ENCODE results near the gene SGIP1.
"Not testable (repeated sequence)": the region's sequence is repeated elsewhere in the genome, so short reads cannot be mapped to it uniquely, and the experiment has no call there.

SGIP1 gene

DNA sequence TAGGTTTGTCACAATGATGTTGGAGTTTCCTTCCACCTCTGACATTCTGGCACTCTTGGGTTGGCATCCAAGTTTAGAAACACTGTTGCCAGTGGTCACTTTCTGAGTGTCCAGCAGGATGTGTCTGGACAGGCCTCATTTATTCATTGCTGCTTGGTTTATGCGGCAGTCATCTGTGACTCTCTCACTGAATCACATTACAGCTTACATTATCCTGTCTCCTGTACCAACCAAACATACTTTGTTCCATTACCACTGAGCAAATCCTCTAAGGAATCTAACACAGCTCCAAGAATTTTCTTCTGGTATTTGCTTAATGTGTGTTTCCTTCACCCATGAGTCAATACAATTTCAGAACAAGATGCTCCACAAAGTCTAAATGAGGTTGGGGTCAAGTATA lies 19.9 kb downstream of the SGIP1 start:
- DNase-seq (ENCODE audit: low spot score), result no peak

DNA sequence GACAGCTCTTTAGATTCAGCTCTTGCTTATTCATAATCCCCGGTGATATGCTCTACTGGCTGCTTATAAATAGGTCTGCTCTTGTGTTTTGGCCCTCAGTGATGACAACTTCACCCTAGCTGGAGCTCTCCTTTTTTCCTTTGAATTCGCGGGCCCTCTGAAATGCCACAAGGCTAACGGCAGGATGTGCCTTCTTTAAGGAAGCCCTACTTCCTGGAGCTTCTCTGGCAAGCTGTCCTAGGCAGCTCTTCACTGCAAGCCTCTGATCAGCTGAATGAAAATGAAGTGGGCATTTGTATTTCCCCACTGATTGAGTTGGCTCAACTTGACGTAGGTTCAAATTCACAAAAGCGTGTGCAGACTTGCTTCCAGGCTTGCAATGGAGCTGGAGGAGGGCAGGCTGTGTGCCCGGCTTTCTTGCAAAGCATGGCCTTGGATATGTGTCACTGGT lies 22.2 kb downstream of the SGIP1 start:
- no peak for DNase-seq (ENCODE audit: low spot score)

DNA sequence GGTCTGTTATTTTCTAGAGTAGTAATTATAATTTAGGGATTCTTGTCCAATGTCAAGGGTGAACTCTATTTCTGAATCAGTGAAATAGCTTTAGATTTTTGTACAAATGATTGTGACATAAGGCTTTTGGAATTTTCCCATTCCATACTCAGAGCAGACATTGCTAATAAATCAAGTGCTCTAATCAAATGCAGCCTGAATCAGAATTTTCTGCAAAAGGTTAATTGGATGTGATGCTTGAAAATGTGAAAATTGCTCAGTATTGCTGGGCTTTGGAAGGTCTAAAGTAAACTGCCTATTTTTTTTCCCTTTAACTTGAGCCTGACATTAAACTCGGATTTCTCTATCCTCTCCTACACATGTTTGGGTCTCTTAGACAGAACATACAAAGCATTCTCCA lies 23.2 kb downstream of the SGIP1 start:
- no peak for DNase-seq (ENCODE audit: low spot score)

DNA sequence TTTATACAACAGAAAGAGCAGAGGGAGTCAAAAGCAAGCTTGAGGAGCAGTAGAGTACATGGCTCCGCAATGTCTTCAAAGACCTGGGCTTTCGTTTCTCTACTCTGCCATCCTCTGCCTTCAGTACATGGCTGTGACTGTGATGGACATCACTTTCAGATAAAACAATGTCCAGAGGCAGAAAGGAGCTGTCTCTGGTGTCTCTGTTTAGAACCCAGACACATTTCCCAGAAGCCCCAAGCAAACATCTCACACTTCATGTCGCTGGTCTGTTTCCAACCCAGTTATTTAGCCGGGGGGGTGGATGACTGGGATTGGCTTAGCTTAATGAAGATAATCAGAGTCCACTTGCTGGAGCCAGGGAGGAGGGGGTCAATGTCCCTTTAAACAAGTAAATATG lies 25.6 kb downstream of the SGIP1 start:
- no peak for DNase-seq (ENCODE audit: low spot score)

DNA sequence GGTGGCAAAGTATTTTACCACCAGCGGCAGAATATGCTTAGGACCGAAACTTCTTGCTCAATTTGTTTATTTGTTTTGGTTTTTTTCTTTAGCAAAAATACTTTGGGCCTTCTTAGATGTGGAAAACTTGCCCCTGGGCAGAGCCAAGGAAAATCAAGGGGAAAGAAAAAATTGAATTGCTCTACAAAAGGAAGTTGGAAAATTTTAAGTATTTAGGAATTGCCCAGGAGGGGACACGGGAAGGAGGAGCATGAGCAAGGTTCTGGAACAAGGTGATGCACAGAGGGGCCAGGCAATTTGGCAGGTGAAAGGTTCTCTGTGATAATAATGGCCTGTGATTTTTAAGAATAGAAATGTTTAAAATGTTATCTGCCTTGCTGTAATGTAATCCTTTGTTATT lies 28.6 kb downstream of the SGIP1 start:
- no peak for DNase-seq (ENCODE audit: low spot score)

DNA sequence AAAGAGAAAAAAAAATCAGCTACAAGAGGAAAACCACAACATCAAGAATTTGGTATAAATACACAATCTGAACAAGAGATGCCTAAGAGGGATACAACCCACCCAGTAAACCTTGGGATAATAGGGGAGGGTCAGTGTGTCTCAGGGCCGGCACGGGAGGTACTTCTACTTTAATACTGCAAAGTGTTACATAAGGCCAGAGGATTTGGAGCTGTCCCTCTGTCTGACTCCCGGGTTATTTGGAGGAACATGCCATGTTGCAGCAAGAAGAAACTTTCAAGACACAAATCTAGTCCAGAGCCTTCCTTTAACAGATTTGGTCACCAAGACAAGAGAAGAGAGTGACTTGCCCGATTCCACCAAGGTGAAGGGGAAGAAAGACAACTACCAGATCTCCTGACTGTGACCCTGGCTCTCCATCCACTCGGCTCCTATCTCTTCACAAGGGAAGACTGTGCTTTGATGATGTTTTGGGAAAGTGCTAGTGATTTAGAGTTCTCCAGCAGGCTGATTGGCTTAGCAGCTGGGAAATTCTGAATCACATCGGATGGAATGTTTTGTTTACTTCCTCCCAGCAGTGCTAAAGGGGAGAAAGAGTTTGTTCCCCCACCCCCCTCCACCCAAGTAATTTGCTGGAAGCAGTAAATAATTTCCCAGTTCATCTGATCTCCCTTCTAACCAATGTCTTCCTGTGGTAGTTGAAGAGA lies 29.3 kb downstream of the SGIP1 start:
- no peak for DNase-seq (ENCODE audit: low spot score)

DNA sequence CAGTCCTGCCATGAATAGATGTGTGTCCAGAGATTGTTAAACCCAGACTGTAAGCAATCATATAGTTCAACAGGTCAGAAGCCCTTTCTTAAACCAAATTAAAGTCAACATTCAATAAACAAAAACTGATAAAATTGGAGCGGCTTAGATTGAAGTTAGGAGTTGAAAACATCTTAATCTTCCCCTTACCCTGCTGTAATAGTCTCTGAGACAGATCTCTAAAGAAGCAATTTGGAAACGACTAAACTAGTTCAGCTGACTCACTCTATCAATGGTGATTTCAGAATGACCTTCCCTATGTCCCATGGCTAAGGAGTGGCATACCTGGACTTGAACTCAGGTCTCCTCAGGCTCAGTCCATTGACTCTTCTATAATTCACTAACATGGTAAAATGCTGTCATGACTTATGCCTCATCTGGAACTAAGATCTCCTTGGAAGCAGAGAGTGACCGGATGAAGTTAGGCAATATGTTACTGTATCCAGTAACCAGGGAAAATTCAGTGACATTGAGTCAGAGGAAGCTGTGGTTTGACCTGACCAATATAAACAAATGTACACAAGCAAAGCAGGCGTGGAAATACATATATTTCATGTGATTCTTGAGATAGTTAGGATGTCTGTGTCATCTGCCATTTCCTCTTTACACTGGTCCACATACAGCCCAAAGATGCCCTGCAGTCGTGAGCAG lies 30.1 kb downstream of the SGIP1 start:
- no peak for DNase-seq (ENCODE audit: low spot score)

DNA sequence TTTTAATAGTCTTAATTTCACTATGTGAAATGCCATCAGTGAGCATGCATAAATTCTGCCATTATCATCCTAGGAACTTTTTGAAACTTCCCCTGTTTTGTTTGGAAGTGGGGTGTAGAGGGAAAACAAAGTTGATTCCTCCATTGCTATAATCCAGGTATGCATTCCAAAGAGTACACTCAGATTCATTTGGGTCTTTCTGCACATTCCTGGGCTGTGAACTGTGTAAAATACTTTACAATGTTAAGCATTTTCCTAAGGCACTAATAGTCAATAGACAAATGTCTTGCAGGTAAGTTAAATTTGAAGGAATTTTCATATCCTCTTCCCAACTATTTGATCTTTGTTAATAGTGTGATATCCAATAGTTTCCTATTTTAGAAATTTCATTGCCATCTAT lies 36.2 kb downstream of the SGIP1 start:
- DNase-seq (ENCODE audit: low spot score), result no peak

DNA sequence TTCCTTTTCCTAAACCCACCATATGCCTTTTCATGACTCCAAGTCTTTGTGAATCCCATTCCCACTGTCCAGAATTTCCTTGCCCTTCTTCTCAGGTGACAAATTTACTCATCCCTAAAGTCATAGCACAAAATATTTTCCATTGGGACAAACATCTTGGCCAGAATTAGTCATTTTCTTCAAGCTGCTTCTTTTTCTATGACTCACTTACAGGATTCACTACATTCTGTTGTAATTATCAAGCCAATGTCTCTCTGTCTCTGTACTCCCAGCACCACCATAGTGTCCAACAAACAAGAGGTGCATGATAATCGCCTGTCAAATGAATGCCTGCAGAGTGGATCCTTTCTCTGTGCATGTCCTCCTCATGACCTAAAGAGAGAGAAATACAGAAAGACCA lies 37.8 kb downstream of the SGIP1 start:
- DNase-seq (ENCODE audit: low spot score), result no peak

DNA sequence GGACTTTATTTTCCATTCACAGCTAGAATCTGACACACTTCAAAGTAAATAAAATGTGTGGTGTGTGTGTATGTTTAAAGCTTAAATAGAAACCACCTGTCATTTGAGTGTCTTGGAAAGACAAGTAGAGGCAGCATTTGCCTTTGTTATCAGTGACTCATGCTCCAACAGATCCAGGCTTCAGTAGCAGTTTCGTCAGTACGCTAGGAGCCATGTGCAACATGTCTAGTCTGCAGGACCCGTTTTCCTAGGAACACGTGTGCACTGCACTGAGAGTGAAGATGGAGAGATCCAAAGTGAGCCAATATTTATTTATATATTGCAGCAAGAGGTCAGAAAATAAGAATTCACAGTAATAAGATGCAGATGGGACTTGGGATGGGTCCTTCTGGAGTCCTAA lies 41.8 kb downstream of the SGIP1 start:
- DNase-seq (ENCODE audit: low spot score), result no peak

DNA sequence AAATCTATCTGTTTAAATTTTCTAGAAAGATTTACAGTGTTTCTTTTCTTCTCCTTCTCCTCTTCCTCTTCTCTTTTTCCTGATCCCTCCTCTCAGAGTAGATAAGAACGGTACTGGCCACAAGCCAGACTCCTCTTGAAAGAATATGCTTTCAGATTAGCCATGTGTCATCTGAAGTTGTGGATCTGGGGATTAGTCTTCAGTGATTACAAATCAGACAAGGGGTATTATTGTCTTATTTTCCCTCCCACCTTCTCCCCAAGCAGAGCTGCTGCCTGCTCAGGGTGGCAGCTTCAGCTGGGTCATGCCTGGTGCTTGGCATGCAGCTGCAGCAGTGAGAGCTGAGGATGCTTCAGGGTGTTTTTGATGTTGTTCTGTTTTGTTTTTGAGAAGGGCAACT lies 42.7 kb downstream of the SGIP1 start:
- no peak for DNase-seq (ENCODE audit: low spot score)

DNA sequence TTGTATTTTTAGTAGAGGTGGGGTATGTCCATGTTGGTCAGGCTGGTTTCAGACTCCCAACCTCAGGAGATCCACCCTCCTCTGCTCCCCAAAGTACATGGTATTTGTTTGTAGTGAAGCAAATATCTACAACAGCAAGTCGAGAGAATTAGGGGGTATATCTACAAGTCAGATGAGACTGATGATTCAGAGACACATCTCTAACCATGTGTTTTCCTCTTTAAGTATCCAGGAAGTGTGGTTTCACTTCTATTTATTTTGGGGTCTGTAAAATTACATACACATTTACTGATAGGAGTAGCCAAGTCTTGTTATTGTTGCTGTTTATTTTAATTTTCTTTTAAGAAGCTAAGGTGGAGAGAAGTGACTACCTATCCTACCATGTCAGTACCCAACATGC lies 44.9 kb downstream of the SGIP1 start:
- no peak for DNase-seq (ENCODE audit: low spot score)

DNA sequence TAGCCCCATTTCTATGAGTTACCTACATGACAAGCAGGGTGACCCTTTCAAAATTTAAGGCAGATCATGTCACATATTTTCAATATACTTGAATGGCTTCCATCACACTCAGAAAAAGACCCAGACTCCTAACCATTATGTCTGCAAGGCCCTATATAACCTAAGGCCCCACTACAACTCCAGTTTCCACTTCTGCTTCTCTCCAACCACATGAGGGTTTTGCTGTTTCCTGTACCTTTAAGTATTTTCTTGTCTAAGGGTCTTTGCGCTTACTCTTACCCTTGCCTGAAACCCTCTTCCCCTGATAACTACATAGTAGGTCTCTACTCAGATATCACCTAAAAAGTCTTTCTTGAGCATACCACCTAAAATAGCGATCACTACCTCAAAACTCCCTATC lies 46.1 kb downstream of the SGIP1 start:
- no peak for DNase-seq (ENCODE audit: low spot score)

DNA sequence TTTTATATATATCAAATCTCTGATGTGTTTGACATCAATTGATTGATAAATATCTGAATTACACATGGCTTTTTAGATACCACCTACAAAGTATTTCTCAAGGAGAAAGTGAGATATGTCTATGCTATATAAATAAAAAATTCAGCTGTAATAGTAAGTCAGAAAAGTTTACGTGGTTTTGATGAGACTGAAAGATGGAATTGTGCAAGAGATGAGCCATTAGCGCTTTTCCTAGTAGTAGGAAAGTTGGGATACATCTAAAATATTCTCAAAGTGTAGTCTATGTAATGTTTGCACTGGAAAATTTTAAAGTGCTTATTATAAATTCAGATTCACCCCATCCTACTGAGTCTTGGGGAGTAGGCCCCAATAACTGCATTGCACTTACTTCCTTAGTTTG lies 49.1 kb downstream of the SGIP1 start:
- no peak for DNase-seq (ENCODE audit: low spot score)

DNA sequence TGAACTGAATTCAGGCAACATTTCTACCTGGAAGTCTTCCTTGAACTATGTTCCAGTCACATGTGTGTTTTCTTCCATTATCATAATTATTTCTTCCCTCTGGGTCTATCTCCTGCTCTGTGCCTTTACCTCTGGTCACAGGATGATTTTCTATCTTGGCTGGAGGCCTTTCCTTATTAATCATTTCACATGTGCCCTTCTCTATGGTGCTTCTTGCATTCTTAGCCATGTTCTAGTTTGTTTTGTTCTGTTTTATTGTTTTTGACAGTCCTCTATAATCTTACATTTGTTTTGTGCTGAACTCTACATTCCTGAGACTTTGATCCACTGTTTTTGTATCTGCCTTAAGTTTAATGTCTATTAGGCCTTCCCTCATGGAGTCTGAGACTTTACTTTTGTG lies 51.0 kb downstream of the SGIP1 start:
- no peak for DNase-seq (ENCODE audit: low spot score)

DNA sequence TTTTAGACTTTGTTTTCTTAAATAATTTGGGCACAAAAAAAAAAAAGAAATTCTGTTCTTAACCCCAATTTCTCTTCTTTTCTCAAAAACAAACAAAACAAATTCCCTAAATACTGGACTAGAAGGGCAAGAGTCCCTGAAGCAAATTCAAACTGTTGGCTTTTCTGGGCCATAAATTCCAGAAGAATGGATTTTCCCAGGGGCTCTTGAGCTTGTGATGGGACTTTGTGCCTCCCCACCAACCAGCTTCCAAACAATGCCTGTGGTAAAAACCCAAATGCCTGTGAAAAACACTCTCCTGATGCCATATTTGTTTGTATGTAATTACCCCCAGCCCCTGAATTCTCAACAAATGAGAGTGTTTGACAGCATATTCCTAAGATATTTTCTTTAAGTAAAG lies 55.4 kb downstream of the SGIP1 start:
- no peak for DNase-seq (ENCODE audit: low spot score)

DNA sequence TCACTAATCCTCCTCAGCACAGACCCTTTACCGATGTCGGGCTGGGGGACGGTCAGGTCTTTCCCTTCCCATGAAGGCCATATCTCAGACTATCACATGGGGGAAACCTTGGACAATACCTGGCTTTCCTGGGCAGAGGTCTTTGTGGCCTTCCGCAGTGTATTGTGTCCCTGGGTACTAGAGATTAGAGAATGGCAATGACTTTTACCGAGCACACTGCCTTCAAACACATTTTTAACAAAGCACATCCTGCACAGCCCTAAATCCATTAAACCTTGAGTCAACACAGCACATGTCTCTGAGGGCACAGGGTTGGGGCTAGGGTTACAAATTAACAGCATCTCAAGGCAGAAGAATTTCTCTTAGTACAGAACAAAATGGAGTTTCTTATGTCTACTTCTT lies 58.2 kb downstream of the SGIP1 start:
- DNase-seq (ENCODE audit: low spot score), result not testable (repeated sequence)

DNA sequence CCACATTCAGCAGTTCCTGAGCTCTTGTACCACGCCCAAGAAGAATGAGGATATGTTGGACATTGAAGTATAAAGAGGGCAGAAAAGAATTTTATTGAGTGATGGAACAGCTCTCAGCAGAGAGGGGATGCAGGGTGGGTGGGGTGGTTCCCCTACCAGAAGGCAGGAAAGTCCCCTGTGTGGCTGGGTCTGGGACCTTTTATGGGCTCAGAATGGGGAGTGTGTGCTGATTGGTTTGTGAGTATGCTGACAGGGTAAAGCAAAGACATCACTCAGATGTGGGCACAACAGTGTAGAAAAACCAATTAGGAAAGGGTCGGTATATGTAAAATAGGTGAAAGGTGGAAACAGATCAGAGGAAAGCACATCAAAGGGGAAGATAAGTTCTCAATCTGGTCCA lies 62.2 kb downstream of the SGIP1 start:
- no peak for DNase-seq (ENCODE audit: low spot score)

DNA sequence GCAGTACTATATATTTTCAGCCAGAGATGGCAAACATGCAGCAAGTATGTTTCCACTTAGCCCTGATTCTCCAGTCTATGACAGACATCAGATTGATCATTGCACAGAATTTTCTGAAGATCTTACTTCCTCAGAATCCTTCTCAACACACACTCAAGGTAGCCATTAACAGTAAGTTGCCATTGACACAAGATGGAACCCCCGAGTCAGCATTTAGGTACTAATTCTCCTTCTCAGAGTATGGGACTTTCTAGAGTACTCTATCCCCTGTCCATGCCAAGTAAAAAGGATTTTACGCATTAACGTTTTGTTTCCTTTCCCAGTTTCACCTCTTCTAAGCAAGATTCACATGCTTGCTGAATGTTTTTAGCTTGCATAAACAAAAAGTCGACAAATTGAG lies 63.5 kb downstream of the SGIP1 start:
- DNase-seq (ENCODE audit: low spot score), result no peak

DNA sequence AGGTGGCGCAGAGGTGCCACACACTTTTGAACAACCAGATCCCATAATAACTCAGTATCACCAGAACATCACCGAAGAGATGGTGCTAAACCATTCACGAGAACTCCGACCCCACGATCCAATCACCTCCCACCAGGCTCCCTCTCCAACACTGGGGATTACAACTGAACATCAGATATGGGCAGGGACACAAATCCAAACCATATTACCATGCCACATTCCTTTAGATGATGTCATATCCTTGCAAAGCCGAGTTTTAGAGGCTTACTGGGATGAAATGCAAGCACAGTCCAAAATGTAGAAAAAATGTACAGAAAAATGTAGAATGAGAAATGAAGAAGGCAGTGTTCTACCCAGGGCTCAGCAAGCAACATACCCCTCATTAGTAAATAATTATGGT lies 64.7 kb downstream of the SGIP1 start:
- no peak for DNase-seq (ENCODE audit: low spot score)

DNA sequence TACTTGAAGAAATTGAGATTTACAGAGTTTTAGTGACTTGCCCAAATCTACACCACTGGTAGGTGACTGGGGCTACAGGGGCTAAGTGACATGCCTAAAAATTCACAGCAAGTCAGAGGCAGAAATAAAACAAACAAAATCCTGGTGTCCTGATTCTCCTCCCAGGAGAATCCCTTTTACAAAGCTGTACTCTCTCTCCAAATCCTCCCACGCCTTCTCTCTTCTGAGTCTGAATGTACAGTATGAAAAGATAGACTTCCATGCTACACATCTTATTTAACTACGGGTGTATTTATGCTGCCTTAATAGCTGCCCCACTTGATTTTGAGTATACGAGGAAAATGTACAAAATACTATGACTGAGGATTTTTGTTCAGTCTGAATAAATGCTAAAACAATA lies 65.4 kb downstream of the SGIP1 start:
- no peak for DNase-seq (ENCODE audit: low spot score)

DNA sequence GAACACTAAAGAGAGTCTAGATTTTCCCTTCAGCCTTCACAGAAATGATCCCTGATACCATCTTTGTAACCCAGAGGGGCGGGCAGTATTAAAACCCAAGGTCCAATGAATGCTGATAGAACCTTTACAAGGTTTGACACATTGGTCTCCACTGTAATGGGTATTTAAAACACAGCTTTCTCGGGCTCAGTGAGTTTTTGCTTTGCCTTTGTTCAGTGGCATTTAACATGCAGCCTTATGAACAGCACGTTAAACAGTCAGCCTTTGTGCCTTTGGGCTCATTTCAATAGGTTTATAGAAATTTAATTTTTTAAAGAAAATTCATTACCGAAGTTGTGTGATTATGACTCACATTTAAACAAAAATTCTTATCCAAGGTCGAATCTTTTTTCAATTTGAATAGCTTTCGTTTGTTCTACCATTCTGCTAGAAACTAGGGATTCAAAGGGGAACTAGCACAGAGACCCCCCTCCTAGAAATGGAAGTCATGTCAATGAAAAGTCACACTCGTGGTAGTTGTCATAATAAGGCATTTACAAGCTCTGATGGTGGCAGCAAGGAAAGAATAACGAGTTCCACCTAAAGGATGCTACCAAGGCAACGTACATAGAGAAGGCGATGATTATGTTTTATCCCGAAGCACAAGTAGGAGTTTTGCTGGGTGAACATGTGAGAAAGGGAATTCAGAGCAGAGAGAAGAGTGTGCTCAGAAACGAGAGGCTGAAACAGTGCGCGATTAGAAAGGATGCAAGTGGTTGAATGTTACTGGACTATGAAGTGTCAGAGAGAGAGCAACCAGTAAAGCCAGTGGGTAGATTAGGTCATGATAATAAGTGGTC lies 66.2 kb downstream of the SGIP1 start:
- DNase-seq (ENCODE audit: low spot score), result no peak

DNA sequence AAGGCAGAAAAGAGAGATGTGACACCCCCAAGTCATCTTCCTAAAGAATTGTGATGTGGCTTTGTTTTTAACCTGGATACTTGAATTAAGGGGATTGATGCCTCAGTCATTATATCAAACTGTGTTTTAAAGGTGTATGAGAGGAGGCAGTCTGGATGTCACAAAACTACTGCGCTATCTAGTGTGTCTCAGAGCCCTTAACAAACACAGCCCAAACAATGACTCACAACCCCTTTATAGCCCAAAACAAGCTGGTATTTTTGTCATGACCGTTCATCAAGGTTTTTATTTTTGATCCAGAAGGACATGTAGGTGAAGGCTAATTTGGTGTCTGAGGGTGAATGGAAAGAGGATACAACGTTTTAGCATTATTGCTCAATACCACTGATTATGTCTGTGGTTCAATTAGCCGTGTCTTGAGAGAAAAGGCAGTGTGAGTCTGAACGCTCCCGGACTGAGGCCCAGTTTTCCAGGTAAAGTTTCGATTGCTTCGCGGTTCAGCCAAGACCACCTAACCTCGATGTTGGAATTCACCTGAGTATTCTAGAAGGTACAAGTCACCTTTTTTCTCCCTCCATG lies 71.6 kb downstream of the SGIP1 start:
- DNase-seq (ENCODE audit: low spot score), result no peak

Measured in HuH-7.5 (cell line).